Measurements from ENCODE around the gene ABCC9.
"Not testable (repeated sequence)": the region's sequence is repeated elsewhere in the genome, so short reads cannot be mapped to it uniquely, and the experiment has no call there.

The ABCC9 gene

DNA sequence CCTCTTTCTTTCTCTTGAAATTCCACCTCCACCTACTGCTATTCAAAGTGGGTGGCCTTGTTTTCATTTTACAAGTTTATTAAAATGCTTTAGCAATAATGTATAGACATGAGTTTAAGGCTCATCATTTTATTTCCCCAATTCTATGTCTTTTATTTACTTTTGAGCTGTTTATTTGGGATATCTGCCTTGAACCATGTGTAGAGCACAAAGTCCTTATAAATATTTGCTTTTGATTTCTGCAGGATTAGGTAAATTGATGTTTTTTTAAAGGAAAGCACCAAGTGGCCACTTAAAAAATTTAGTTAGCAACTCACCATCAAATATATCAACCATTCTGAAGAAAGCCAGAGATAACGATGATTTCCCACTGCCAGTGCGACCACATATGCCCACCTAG lies 126.9 kb downstream of the ABCC9 start:
- DNase-seq, result no peak

- DNase-seq, result no peak
Measured at GRCh38 chr12:21813751-21814150, 127.5 kb downstream of the ABCC9 start.

GRCh38 chr12:21813125-21813524 lies 128.1 kb downstream of the ABCC9 start:
- DNase-seq, result no peak

DNA sequence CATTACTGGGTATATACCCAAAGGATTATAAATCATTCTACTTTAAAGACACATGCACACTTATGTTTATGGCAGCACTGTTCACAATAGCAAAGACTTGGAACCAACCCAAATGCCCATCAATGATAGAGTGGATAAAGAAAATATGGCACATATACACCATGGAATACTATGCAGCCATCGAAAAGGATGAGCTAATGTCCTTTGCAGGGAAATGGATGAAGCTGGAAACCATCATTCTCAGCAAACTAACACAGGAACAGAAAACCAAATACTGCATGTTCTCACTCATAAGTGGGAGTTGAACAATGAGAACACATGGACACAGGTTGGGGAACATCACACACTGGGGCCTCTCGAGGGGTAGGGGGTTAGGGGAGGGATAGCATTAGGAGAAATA lies 128.9 kb downstream of the ABCC9 start:
- not testable (repeated sequence) for DNase-seq

- no peak for DNase-seq
Measured at GRCh38 chr12:21809100-21809499, 132.1 kb downstream of the ABCC9 start.

GRCh38 chr12:21806255-21806654 lies 135.0 kb downstream of the ABCC9 start:
- DNase-seq, result no peak

GRCh38 chr12:21801522-21802288 lies 139.5 kb downstream of the ABCC9 start:
- DNase-seq, result no peak

- no peak for DNase-seq
Measured at GRCh38 chr12:21800011-21800410, 141.2 kb downstream of the ABCC9 start.

GRCh38 chr12:21797539-21797938 lies 143.7 kb downstream of the ABCC9 start:
- DNase-seq, result no peak

- DNase-seq, result no peak
Measured at GRCh38 chr12:21795648-21796328, 145.4 kb downstream of the ABCC9 start.

GRCh38 chr12:21794807-21795595 lies 146.2 kb downstream of the ABCC9 start:
- not testable (repeated sequence) for DNase-seq

DNA sequence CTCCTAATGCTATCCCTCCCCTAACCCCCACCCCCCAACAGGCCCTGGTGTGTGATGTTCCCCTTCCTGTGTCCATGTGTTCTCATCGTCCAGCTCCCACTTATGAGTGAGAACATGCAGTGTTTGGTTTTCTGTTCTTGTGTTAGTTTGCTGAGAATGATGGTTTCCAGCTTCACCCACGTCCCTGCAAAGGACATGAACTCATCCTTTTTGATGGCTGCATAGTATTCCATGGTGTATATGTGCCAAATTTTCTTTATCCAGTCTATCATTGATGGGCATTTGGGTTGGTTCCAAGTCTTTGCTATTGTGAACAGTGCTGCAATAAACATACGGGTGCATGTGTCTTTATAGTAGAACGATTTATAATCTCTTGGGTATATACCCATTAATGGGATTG lies 151.5 kb downstream of the ABCC9 start:
- not testable (repeated sequence) for DNase-seq

DNA sequence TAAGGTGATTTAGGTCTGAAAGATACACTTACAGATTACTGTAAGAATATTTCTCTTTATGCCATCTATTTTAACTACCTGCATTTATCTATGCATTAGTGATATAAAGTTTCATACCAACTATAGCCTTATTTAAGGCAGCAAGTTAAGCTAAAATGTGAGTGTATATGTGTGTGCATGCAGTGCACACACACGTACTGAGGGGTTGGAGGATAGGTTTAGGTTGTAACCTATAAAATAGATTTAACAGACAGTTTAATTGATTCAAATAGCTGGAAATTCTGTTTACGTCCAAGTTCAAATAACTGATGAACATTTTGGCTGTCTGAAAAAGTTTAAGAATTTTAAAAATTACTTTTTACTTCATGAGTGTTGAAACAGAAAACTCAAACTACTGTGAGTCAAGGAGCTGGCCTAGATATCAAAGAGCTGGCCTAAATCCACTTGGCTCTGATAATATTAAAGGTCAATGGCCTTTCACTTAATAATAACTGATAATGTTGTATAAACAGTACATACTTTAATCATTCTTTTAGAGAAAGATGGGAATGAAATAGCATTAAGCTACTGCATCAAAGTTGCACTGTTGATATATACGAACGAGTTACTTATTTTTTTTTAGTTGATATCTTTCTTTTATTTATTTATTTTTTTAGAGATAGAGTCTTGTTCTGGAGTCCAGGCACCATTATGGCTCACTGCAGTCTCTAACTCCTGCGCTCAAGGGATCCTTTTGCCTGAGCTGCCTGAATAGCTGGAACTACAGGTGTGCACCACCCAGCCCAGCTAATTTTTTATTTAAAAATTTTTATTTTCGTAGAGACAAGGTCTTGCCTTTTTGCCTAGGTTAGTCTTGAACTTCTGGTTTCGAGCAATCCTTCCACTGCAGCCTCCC lies 152.9 kb downstream of the ABCC9 start:
- DNase-seq, result no peak

GRCh38 chr12:21786041-21786531 lies 155.1 kb downstream of the ABCC9 start:
- no peak for DNase-seq

GRCh38 chr12:21782723-21783122 lies 158.5 kb downstream of the ABCC9 start:
- not testable (repeated sequence) for DNase-seq

GRCh38 chr12:21780786-21781185 lies 160.4 kb downstream of the ABCC9 start:
- DNase-seq, result no peak

DNA sequence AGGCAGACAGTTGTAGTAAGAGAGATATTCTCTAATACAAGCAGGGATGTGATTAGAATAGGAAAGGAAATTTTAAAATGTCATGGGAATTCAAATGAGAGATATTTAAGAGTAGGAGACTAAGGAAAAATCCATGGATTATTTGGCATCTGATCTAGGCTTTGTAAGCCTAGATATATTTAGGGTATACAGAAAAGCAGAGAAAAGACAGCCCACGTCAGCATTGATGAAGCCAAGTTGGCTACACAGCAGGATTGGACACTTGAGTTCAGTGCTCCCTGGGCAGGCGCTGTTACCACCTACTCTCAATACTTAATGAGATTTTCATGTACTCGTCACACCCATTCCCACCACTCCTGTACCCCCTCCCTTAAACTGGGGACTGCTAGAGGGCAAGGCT lies 165.1 kb downstream of the ABCC9 start:
- no peak for DNase-seq

GRCh38 chr12:21775133-21775820 lies 165.9 kb downstream of the ABCC9 start:
- no peak for DNase-seq

- no peak for DNase-seq
Measured at GRCh38 chr12:21774358-21775132, 166.7 kb downstream of the ABCC9 start, which contains the start of gene KCNJ8. KCNJ8 (minus strand) TSS chr12:21774706; CDS start chr12:21773616, 1,090 bp downstream.

DNA sequence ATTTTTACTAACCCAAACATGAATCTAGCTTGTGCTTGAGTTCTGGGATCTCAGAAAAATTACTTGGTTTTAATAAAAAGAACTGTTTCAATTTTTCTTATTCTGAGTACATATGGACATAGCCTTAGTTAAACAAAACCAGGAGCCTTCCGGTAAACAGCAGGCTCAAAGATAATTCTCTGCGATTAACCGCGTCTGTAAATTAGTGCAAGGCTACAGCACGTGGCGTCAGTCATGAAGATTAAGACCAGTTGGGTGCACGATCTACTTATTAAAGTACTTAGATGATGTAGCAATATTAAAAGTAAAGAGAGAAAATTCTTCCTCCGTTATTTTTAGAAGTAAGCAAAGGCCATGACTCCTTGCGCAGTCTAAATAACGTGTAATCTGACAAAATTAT lies 167.4 kb downstream of the ABCC9 start:
- DNase-seq, result no peak

GRCh38 chr12:21773263-21773741 lies 167.9 kb downstream of the ABCC9 start:
- DNase-seq, result no peak

Measured in stimulated activated CD4-positive, alpha-beta T cell treated with anti-CD3 and anti-CD28 coated beads, Interleukin-4, amount 100 ng/mL, for 4 hours (primary cell).